NB4 (cell line): Measurements from ENCODE around the gene RPL23.

Experiments
- CTCF ChIP-seq: IDR thresholded peaks from one replicate; pipeline ENCODE4 v1.5.1; 2012; ENCODE audit warnings: low read depth, low read length
- MAX ChIP-seq: IDR thresholded peaks from 2 replicates; pipeline ENCODE4 v1.6.1; 2011; ENCODE audit warnings: low read depth, low read length
- MYC ChIP-seq: IDR thresholded peaks from 2 replicates; pipeline ENCODE4 v1.6.1; 2011; ENCODE audit warnings: low read depth, low read length
- POLR2A ChIP-seq: IDR thresholded peaks from 2 replicates; pipeline ENCODE4 v1.6.1; 2011; ENCODE audit warnings: mild to moderate bottlenecking; ENCODE audit not compliant: insufficient read length; ENCODE audit errors: extremely low read depth

GRCh38 chr17:38896346-38896954 is 42.9 kb upstream of the RPL23 start:
- no peak for TF ChIP-seq CTCF
- no peak for TF ChIP-seq POLR2A
- no peak for TF ChIP-seq MAX
- no peak for TF ChIP-seq MYC
